Kidney tubule cell (primary cell): ENCODE data around the gene SLAMF8.
A peak's percentile ranks its signal among the peaks of the same experiment; 100 is the strongest.

Source experiments
- DNase-seq: peaks from one replicate; pipeline ENCODE4 v3.0.0-alpha.2; 2018; ENCODE audit warnings: low spot score

Gene SLAMF8

DNA sequence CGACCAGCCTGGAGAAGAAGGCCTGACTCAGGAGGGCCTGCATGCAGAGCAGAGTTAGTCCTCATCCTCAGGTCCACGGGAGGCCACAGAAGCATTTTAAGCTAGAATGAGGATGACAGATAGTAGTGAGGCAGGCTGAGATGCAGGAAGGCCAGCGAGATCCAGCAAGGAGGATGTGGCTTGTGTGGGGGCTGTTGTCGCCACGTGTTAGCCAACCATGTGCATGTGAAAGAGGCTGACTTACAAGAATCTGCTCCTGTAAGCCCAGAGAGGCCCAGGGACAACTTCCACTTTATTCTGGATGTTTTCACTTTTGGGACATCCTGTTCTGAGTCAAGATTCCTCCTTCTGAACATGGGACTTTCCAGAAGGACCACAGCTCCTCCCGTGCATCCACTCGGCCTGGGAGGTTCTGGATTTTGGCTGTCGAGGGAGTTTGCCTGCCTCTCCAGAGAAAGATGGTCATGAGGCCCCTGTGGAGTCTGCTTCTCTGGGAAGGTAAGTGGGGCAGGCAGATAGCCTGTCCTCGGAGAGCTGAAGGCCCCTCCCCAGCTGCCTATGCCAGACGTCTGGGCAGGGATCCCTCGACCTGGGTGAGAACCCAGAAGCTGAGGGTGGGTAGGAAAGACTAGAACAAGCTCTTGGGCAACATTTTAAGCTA is at the start of gene SLAMF8:
Gene SLAMF8, plus strand, starts transcription at position 433 of the 661 bp plus-strand sequence. Its CDS starts 26 bp downstream, at position 459.
- DNase-seq = peak; percentile 30

DNA sequence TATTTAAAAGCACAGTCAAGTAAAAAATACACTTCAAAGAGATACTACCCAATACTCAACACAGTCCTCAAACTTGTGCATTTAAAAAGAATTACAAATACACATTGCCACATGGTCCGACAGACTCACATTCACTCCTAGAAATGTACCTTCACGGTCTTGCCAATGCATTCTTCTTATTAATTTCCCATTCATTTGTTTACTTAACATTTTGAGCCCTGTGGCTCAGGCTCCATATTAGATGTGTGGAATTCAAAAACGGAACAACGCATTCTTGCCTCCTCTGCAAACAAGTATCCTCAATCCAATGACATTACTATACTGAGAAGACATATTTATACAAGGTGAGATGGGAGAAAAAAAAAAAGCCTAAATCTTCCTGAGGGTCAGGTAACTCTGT is 48.4 kb upstream of the SLAMF8 start:
- no peak for DNase-seq

DNA sequence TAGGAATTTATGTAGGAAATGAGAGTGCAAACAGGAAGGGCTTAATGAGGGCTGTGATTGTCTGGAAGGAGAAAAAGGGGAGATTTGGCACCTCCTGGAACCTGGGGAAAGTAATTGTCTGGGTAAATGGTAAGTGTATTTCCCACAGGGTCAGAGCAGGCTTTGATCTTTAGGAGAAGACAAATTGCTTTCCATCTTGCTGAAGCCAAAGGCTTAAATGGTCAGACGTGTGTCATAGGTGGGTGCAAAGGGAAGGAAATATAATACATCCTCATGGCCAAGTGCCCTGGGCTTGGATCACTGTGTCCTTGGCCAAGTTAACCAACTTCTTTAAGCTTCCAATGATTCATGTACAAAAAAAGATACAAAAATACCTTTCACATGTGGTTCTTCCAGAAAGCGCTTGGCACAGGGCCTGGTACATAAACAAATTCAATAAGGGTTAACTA is 47.2 kb upstream of the SLAMF8 start:
- DNase-seq = no peak

DNA sequence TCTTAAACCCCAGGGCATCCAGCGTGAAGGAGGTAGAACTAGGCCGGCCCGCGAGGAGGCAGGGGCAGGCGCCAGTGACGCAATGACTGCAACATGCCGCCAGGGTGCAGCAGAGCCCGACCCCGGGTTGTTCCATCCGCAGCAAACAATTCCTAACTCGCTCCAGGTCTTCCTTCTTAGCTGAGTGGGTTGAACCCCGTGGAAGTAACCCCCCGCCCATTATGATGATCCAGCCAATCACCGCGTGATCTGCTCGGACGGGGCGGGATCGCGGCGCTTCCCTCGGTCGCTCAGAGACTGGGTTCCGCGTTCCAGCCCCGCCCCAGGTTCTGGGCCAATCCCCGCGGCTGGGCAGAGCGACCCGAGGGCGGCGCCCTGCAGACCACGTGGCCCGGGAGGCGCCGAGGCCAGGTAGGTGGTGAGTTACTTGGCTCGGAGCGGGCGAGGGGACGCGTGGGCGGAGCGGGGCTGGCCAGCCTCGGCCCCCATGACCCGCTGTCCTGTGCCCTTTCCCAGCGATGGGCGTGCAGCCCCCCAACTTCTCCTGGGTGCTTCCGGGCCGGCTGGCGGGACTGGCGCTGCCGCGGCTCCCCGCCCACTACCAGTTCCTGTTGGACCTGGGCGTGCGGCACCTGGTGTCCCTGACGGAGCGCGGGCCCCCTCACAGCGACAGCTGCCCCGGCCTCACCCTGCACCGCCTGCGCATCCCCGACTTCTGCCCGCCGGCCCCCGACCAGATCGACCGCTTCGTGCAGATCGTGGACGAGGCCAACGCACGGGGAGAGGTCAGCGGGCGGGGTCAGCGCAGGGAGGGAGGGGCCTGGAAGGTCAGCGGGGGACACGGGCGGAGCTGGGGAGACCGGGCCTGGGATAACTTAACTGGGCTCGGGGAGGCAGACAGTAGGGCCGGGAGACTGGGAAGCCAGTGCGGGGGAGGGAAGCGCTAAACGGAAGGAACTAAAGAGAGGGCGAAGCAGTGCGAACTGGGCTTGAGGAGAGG is 45.8 kb upstream of the SLAMF8 start, which contains the start of gene DUSP23:
Gene DUSP23, plus strand, starts transcription at position 380 of the 1,000 bp plus-strand sequence. Its CDS starts 139 bp downstream, at position 519.
- DNase-seq = peak; percentile 99

GRCh38 chr1:159781992-159782391 is 44.7 kb upstream of the SLAMF8 start:
- DNase-seq = no peak

DNA sequence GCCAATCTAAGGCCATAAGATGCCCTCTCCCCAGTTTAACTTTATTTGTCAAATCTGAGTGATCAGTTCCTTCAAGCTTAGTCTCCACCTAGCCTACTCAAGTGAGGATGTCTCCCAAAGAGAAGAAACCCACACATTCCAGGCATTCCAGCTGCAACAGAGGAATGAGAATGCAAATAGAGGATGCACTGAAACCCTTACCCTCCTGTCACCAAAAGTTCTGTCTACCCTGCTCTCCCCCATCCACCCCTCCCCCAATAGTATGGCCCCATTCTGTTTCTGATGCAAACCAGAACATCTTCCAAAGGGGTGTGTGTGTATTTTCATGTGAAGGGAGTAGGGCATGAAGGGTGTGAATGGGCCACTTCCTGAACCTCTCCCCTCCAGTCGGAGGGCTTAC is 42.9 kb upstream of the SLAMF8 start:
- DNase-seq = peak; percentile 33

DNA sequence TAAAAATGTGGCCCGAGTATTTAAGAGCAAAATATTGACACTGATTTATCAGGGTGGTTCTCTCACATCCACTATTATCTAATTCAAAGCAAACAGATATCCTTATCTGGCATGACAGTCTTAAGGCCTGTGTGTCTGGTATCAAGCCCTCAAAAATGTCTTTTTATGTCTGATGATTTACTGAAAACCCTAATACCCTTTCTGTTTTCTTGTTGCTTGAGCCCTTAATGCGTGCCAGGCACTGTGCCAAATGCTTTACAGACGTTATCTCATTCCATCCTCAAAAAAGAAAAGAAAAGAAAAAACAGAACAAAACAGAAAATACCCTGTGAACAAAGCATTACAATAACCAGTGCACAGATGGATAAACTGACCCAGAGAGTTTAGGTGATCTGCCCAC is 40.2 kb upstream of the SLAMF8 start:
- no peak for DNase-seq

- no peak for DNase-seq
Measured at GRCh38 chr1:159786966-159787365, 39.7 kb upstream of the SLAMF8 start.

GRCh38 chr1:159790237-159790917 is 36.3 kb upstream of the SLAMF8 start:
- DNase-seq = peak; percentile 45

- no peak for DNase-seq
Measured at GRCh38 chr1:159791031-159791430, 35.6 kb upstream of the SLAMF8 start.

DNA sequence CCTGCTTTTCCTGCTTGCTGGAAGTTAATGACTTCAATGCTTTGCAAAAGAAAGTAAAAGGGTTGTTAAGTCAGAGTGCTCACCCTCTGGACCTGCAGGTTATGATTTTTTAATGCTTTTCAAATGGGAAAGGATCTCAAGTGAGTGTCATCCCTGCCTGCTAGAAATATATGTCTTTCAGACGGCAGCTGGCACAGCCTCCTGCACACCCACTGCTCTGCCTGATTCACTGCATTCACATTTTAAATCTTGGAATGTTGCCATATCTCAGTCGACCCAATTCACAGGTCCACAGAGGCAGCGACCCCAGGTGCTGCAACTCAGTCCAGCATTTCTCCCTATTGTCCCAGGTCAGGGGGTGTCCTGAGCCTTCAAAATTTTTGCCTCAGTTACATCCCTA is 35.2 kb upstream of the SLAMF8 start:
- DNase-seq = no peak

- DNase-seq = no peak
Measured at GRCh38 chr1:159795534-159795933, 31.1 kb upstream of the SLAMF8 start.

GRCh38 chr1:159798893-159799292 is 27.8 kb upstream of the SLAMF8 start:
- DNase-seq = peak; percentile 82

DNA sequence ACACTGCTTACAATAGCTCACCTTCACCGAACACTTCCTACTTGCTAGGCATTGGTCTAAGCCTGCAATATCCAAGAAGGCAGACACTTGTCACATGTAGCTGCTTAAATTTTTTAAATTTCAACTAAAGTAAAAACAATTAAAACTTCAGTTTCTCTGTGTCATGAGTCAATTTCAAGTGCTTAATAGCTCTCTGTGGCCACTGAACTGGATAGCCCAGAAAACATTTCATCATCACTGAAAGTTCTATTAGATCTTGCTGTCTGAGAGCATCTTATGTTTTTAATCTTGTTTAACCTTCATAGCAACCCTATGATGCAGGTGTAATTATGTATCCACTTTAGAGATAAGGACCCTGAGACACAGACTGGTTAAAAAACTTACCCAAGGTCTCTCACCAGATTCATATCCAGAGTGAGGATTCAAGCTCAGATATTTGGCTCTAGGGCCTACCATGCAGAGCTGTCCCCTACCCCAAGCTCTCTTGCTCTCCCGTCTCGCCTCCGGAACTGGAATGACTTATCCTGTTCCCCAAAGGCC is 27.2 kb upstream of the SLAMF8 start:
- DNase-seq = peak; percentile 62

DNA sequence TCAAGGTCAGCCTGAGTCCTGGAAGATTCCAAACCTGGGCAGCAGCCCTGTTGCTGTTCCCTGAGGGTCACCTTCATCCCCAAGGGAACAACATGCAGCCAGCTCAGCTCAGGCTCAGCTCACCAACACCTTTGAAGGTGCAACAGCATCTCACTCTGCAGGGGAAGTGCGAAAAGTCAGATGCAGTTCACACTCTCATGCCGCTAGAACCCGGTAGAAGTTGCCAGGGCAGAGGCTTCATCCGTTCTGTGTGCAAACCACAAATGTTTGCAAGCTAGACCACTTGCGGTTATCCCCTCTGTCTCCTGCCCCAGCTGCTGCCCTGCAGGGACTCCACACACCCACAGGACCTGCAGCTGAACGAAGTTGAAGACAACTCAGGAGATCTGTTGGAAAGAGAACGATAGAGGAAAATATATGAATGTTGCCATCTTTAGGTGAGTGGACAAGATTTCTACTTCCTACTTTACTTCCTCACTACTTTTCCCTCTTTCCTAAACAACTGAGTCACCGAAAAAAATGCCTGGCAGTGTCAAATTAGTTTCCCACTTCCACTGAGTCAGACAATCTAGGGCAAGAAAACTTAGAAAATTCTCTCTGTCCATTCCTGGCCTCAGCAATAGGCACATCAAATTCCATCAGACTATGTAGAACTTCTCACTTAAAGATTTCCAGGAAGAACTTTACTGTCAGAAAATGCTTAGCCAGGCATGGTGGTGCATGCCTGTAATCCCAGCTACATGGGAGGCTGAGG is 26.3 kb upstream of the SLAMF8 start:
- DNase-seq = no peak

DNA sequence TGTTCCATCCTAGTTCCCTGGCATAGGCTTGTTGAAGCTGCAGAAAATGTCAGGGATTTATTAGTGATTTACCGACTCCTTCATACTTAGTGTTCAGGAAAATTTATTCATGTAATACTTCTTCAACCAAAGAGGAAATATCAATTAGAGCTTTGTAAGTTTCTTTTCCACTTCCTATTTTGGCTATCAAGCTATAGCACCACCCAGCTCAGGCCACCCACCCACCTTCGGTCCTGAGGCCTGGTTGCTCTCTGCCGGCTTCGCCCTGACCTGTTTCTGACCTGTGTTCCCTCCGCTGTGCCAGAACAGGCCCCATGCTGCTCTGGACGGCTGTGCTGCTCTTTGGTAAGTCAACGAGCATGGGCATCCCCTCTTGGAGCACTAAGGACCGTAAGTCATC is 24.6 kb upstream of the SLAMF8 start, which contains the start of gene FCRL6:
Gene FCRL6, plus strand, starts transcription at position 250 of the 400 bp plus-strand sequence. Its CDS starts 65 bp downstream, at position 315.
- no peak for DNase-seq

- no peak for DNase-seq
Measured at GRCh38 chr1:159803956-159804689, 22.6 kb upstream of the SLAMF8 start.

DNA sequence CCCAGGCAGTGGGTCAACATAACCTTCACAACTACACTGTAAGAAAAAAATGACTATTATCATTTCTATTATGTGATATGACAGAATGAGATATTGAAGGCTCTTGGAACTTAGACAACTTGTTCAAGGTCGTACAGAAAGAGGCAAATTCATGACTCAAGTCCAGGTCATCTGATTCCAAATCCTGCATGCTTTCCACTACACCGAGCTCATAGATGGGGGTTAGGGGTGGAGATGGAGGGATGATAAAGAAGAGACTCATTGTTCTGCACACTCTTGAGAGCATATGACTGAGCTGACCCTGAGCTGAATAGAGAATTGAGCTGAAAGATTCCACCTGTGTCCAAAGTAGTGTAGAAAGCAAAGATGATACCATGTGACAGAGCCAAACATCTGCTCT is 21.7 kb upstream of the SLAMF8 start:
- peak; percentile 59 for DNase-seq

DNA sequence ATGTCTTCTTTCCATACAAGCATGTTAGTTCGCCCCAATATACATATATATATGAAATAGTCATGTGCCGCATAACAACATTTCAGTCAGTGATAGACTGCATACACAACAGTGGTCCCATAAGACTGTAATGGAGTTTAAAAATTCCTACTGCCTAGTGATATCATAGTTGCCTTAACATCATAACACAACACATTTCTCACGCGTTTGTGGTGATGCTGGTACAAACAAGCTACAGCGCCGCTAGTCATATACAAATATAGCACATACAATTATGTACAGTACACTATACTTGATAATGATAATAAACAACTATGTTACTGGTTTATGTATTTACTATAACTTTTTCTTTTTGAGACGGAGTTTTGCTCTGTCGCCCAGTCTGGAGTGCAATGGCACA is 10.7 kb upstream of the SLAMF8 start:
- no peak for DNase-seq

- peak; percentile 56 for DNase-seq
Measured at GRCh38 chr1:159817276-159818041, 9.2 kb upstream of the SLAMF8 start.
